Ecto neural progenitor cell (in vitro differentiated cells): Measurements from ENCODE around the gene TOP2A.

ENCODE experiments used
- DNase-seq: peaks from one replicate; pipeline ENCODE4 v3.0.0-alpha.2; 2018; ENCODE audit warnings: low spot score

Gene TOP2A

DNA sequence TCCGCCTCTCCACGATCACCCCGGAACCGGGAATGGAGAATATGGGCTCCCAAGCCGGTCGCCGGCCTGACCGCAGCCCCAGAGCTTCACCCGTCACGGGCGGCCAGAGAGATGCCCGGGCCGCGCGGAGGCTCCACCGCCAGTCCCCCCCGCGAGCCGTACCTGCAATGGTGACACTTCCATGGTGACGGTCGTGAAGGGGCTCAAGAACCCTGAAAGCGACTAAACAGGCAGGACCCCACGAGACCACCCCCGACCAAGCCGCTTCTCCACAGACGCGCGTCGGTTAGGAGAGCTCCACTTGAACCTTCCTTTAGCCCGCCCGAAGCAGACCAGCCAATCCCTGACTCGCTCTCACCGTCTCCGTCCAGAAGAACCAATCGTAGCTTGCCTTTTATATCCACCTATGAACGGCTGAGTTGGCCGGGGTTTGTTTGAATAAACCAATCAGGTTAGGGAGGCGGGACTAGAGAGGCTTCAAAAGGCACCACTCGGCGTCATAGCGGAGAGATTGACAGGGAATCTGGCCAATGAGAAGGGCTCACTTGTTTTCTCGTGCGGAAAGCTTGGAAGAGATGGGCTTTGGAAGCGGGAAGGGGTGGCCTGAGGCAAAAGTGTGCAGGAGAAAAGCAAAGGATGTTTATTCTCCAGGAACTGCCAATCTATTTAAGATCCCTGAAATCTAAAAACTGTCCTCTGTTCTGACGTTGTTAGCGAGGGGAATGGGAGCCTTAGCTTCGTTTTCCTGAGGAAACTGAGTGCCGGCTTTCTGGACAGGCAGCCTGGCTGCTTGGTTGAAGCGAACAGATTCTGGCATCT lies at the start of gene TOP2A:
Gene TOP2A, minus strand, starts transcription at position 288 of the 819 bp plus-strand sequence. Its CDS starts 105 bp downstream, at position 183.
- DNase-seq = peak; percentile 99

- no peak for DNase-seq
These were observed 49.7 kb upstream of the TOP2A start for GRCh38 chr17:40467281-40467867.

DNA sequence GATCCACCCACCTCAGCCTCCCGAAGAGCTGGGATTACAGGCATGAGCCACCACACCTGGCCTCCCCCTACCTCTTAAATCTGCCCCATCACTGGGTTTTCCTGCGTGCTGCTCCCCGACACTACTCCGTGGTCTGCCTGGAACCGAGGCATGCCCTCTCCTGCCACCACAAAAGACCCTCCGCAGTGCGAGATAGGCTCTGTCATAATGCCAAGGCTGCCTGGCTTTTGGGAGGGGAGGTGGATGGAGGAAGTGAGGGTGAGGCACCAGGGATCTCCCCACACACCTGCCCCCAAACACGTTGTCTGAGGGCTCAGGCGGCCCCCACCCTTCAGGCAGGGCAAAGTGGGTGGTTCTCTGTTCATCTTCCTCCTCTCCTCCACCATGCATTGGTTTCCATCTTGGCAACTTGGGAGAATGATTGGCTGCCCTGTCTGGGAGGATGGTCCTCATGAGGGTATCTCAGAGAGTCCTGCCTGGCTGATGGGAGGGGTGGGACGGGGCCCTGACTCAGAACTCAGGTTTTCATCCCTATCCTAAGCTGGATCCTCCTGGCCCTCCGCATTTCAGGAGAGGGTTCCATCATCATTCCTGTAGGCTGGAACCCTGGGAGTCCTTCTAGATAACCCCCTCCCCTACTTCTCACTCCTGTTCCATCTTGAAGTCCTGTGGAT lies 48.7 kb upstream of the TOP2A start:
- no peak for DNase-seq

- DNase-seq = no peak
These were observed 46.7 kb upstream of the TOP2A start for GRCh38 chr17:40464392-40464855.

- DNase-seq = no peak
These were observed 45.4 kb upstream of the TOP2A start for GRCh38 chr17:40463122-40463550.

- DNase-seq = no peak
These were observed 44.8 kb upstream of the TOP2A start for GRCh38 chr17:40462343-40463121.

GRCh38 chr17:40461732-40462342 lies 44.1 kb upstream of the TOP2A start:
- DNase-seq = no peak

DNA sequence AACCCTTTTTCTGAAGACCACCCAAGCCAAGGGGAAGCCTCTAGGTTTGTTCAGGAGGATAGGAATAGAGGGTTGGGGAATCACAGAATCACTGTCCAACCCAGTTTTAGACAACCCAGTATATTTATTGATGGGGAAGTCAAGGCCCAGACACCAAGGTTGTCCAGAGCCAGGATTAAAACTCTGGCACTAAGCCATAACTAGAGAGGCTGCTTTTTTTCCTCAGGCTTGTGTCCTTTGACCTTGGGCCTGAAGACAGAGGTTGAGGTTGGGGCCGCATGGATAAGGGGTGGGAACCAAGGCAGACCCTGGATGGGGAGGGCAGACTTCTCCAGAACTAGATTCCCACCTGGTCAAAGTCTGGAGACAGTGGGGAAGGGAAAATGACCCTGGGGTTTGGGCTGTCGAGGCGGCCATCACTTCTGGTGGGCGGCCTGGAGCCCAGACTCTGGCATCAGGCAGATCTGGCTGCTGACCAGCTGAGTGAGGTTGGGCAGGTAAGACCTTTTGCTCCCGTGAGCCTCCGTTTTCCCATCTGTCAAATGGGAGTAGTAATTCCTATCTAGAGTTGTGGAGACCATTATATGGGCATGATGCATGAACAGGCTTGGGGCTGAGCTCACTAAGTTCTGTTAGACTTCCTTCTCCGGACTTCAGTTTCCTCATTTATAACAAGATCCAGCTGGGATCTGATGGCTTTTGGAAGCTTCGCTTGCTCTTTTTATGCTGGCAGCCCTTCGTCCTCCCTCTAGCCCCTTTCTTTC lies 43.5 kb upstream of the TOP2A start:
- no peak for DNase-seq

GRCh38 chr17:40460604-40460967 lies 42.9 kb upstream of the TOP2A start:
- no peak for DNase-seq

- DNase-seq = no peak
These were observed 42.2 kb upstream of the TOP2A start for GRCh38 chr17:40459636-40460603.

DNA sequence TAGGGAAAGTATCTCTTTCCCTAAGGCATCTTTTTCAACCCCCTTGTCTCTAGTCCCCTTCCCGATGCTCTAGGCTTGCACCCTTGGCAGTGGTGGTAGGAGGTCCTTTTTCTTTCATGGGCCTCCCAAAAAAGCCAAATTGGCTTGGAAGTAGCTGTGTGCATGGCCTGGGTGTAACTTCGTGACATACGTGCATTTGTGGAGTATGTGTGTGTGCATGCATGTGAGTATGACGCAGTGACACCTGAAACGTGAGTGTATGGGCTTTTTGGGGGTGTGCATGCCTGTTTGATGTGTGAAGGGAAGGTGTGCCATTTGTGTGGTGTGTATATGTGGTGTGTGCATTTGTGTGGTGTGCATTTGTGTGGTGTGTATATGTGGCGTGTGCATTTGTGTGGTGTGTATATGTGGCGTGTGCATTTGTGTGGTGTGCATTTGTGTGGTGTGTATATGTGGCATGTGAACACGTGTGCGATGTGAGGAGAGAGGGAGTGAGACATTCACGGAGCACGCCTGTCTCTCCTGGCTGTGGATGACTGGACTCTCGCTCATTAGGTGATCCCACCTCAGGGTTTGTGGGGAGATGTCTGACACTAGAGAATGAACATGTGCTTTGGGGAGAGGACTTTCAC lies 41.3 kb upstream of the TOP2A start:
- no peak for DNase-seq

DNA sequence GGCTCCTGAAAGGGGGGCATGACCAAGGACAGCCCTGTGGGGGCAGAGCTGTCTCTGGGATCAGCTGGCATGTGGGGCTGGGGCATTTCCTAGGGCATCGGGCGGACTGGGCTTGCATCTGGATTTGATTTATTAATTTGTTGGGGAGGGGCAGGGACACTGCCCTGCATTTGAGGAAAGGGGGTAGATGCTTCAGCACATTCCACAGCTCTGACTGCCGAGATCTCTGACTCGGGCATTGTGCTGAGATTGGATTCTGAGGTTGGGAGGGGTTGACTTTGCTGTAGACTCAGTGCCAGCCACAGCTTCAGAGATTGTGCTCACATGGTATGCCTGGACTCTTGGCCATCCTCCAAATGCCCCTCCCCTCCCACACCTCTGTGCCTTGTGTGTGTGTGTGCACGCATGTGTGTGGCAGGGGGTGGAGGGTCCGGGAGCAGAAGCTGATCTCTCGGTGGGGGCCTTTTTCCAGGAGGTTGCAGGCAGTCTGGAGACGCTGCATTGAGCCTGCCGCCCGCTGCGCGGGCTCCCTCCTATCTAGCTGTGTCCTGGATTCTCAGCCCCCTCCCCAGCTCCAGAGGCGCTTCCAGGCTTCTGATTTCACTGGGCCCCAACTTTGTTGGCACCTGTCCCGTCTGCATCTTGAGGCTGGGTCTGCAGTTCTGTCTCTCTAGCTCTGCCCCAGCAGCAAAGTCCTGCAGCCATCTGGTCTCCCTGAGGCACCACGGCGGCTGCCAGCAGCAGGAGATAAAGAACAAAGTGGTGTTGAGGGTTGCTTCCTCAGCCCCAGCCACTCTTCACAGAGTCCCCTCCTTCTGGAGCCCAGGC lies 40.5 kb upstream of the TOP2A start:
- DNase-seq = no peak

DNA sequence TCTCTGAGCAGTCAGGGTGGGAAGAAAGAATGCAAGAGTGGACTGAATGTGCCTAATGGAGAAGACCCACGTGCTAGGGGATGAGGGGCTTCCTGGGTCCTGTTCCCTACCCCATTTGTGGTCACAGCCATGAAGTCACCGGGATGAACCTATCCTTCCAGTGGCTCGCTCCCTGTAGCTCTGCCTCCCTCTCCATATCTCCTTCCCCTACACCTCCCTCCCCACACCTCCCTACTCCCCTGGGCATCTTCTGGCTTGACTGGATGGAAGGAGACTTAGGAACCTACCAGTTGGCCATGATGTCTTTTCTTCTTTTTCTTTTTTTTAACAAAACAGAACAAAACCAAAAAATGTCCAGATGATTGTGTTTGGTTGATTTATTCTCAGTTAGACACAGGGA lies 39.7 kb upstream of the TOP2A start:
- DNase-seq = no peak

DNA sequence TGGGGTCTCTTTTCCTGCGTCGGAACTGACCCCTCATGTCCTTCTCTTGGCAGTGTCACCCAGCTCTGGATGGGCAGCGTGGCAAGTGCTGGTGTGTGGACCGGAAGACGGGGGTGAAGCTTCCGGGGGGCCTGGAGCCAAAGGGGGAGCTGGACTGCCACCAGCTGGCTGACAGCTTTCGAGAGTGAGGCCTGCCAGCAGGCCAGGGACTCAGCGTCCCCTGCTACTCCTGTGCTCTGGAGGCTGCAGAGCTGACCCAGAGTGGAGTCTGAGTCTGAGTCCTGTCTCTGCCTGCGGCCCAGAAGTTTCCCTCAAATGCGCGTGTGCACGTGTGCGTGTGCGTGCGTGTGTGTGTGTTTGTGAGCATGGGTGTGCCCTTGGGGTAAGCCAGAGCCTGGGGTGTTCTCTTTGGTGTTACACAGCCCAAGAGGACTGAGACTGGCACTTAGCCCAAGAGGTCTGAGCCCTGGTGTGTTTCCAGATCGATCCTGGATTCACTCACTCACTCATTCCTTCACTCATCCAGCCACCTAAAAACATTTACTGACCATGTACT lies 38.8 kb upstream of the TOP2A start:
- DNase-seq = no peak

- DNase-seq = no peak
These were observed 36.9 kb upstream of the TOP2A start for GRCh38 chr17:40454613-40454995.

DNA sequence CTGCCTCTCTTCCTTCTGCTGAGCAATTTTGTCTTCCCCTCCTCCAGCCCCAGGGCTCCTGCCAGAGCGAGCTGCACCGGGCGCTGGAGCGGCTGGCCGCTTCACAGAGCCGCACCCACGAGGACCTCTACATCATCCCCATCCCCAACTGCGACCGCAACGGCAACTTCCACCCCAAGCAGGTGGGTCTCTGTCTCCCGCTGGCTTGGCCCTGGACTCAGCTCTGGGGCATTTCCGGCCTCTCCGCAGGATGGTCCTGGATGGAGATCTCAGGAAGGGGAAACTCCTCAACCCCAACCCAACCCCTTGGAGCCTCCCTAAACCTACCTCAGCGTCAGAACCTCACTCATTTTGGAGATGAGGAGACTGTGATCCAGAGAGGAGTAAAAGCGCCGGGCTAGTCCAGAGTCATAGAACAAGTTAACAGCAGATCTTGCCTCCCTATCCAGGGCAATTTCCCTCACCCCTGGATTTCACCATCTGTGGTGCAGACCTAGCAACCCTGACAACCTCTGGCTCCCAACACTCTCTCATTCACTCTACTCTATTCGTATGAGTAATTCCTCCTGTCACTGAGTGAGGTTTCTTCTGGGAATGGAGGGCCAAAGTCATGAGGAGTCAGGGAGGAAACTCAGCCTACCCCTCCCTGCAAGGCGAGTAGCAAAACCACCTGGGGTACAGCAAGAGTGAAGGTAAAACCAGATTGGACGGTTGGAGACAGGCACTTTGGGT lies 36.4 kb upstream of the TOP2A start:
- DNase-seq = no peak

GRCh38 chr17:40452921-40453378 lies 35.3 kb upstream of the TOP2A start:
- DNase-seq = no peak
